CMK (cell line): Measurements from ENCODE around the gene HNRNPLL.
"Not testable (repeated sequence)": the region's sequence is repeated elsewhere in the genome, so short reads cannot be mapped to it uniquely, and the experiment has no call there.

Experiments
- DNase-seq: peaks from one replicate; pipeline ENCODE4 v3.0.0-alpha.2; 2010; ENCODE audit warnings: low read depth

HNRNPLL gene

GRCh38 chr2:38619458-38620164 is 16.9 kb upstream of the HNRNPLL start:
- DNase-seq: no peak

- DNase-seq: no peak
These were observed 14.6 kb upstream of the HNRNPLL start for GRCh38 chr2:38617301-38617700.

GRCh38 chr2:38615237-38615636 is 12.5 kb upstream of the HNRNPLL start:
- DNase-seq: no peak

GRCh38 chr2:38613849-38614213 is 11.1 kb upstream of the HNRNPLL start:
- DNase-seq: no peak

GRCh38 chr2:38613126-38613848 is 10.6 kb upstream of the HNRNPLL start:
- no peak for DNase-seq

- no peak for DNase-seq
These were observed 8.4 kb upstream of the HNRNPLL start for GRCh38 chr2:38610851-38611801.

- DNase-seq: not testable (repeated sequence)
These were observed 6.5 kb upstream of the HNRNPLL start for GRCh38 chr2:38609246-38609645.

- DNase-seq: no peak
These were observed 6.0 kb upstream of the HNRNPLL start for GRCh38 chr2:38608755-38609154.

- no peak for DNase-seq
These were observed 2.6 kb upstream of the HNRNPLL start for GRCh38 chr2:38605298-38605830.

- peak; percentile 71 for DNase-seq
These were observed 918 bp upstream of the HNRNPLL start for GRCh38 chr2:38603402-38604290.

GRCh38 chr2:38602136-38602731 is 494 bp downstream of the HNRNPLL start:
- DNase-seq: no peak

GRCh38 chr2:38601463-38602135 is 1.1 kb downstream of the HNRNPLL start:
- no peak for DNase-seq

GRCh38 chr2:38600921-38601455 is 1.7 kb downstream of the HNRNPLL start:
- DNase-seq: no peak

GRCh38 chr2:38600242-38600891 is 2.4 kb downstream of the HNRNPLL start:
- no peak for DNase-seq

- no peak for DNase-seq
These were observed 3.0 kb downstream of the HNRNPLL start for GRCh38 chr2:38599706-38600105.

GRCh38 chr2:38598991-38599295 is 3.8 kb downstream of the HNRNPLL start:
- DNase-seq: no peak

GRCh38 chr2:38598200-38598990 is 4.3 kb downstream of the HNRNPLL start:
- no peak for DNase-seq

GRCh38 chr2:38597115-38597514 is 5.6 kb downstream of the HNRNPLL start:
- DNase-seq: no peak

GRCh38 chr2:38596229-38596628 is 6.5 kb downstream of the HNRNPLL start:
- DNase-seq: no peak
